Pancreas (tissue), 10 donors: Measurements from ENCODE around the gene PRKCA. TPM values are rescaled to one million over a fixed set of nuclear protein-coding genes. Genes with fewer than 3 reads are reported as not detected.
A peak's percentile ranks its signal among the peaks of the same experiment; 100 is the strongest.

ENCODE experiments used
- ATAC-seq, 4 donors: fragments of 200-7000 bp; cut with Tn5 transposase; one replicate each; pipeline versions ENCODE4 v1.8.0 to v1.9.1; 2020; ENCODE audit warnings: mild to moderate bottlenecking in 4 of 4, moderate library complexity in 4 of 4
- DNase-seq, 6 donors: peaks; one replicate each; pipeline ENCODE4 v3.0.0-alpha.2; 2020
- FAIRE-seq: peaks from 2 replicates; lab custom pipeline; 2012; peaks lifted over from hg19 to GRCh38; lab: Jason Lieb, UNC
- H3K27ac ChIP-seq, 4 donors: fragments of 200-600 bp; sonication (generic); 1 replicate in 3 of 4; 2 replicates in 1 of 4; pipeline versions ENCODE4 v1.5.0 to v1.8.0; 2020
- H3K27me3 ChIP-seq, 4 donors: fragments of 200-600 bp; one replicate each; pipeline ENCODE4 v1.8.0; 2021
- H3K36me3 ChIP-seq, 3 donors: fragments of 200-600 bp; sonication (generic) in 1 of 3; one replicate each; pipeline versions ENCODE4 v1.5.0 to v1.8.0; 2020 to 2021
- H3K4me1 ChIP-seq, 3 donors: fragments of 200-600 bp; one replicate each; pipeline ENCODE4 v1.8.0; 2021
- H3K4me3 ChIP-seq, 4 donors: fragments of 200-600 bp; sonication (generic) in 2 of 4; one replicate each; pipeline versions ENCODE4 v1.5.0 to v1.8.0; 2020 to 2021
- H3K9me3 ChIP-seq, 4 donors: fragments of 200-600 bp; one replicate each; pipeline ENCODE4 v1.8.0; 2021
- CTCF ChIP-seq, 4 donors: fragments of 200-600 bp; sonication (generic) in 3 of 4; IDR thresholded peaks; one replicate each; pipeline versions ENCODE4 v1.5.0 to v1.8.0; 2021; ENCODE audit warnings: antibody characterized with exemption in 4 of 4
- WGBS, 2 donors: extraction: QIAGEN DNeasy Blood & Tissue Kit; methylation state at CpG; one replicate each; pipeline ENCODE4 v1.1.7; 2013; 5-methylcytosine and 5-hydroxymethylcytosine counted together
- intact Hi-C, 3 donors: fragments of 100-400 bp; cut with DNase I; formaldehyde crosslinking; loops; one replicate each; pipeline versions ENCODE4 v1.11.1 to v1.14.2; 2022
- polyA plus RNA-seq, 2 donors: library from polyadenylated mRNA; stranded (reverse); fragments of 200-250 nt; gene quantifications; one replicate each; pipeline ENCODE4 v1.2.3, GENCODE V29; 2013
- total RNA-seq, 6 donors: library from RNA; stranded (reverse); fragmentation: NEBNext Ultra II Directional in 4 of 6; extraction: Animal tissue kit (Norgen Biotek cat#: 25700) in 4 of 6; gene quantifications; one replicate each; pipeline versions ENCODE4 v1.2.1 to v1.2.4, GENCODE V29; 2021 to 2023
- donor health status: healthy with polysubstance abuse.
- donor health status: DM: no; HTN: no; CAD: no; lungs with moderate emphysema.
- donor health status: DM: no; HTN: no; CAD: no.
- donor health status: control.
- donor health status: control.
- donor health status: Bipolar disorder and iron deficiency.
- donor health status: DM: yes; HTN: yes; CAD: no.
- donor health status: DM: no; HTN: no; CAD: no.
- donor health status: DM: no; HTN: no; CAD: no.
- donor health status: DM: yes; HTN: yes; CAD: no.

Gene PRKCA
- total and polyA plus RNA-seq, 8 donors: 3.5 to 22.3 (median 10.2) TPM

GRCh38 chr17:66435182-66435581, 132.8 kb downstream of the PRKCA start:
- no peaks in the 10 kb centered on the region for H3K9me3 ChIP-seq
- FAIRE-seq (no peak), ATAC-seq (no peak), DNase-seq (no peak)
- H3K4me3 ChIP-seq: no peak overlapping the region
- H3K4me1 ChIP-seq: no peaks in the 10 kb centered on the region
- intact Hi-C loops: loop anchor here in 1 of 3 donors (10.0 kb wide), 1 partner anchor 60 kb away; no protein-coding TSS in a partner anchor
- H3K27me3 ChIP-seq: no peaks in the 10 kb centered on the region
- no peaks in the 10 kb centered on the region for H3K36me3 ChIP-seq
- 94 to 97% methylated on average over 10 of the region's 10 CpGs for WGBS, 2 donors
- no peak overlapping the region for H3K27ac ChIP-seq
- TF ChIP-seq CTCF (IDR thresholded peaks at IDR 0.05): no peak

GRCh38 chr17:66436631-66437030, 134.2 kb downstream of the PRKCA start:
- H3K27me3 ChIP-seq: no peaks in the 10 kb centered on the region
- no peaks in the 10 kb centered on the region for H3K9me3 ChIP-seq
- intact Hi-C loops: loop anchor here in 1 of 3 donors (10.0 kb wide), 1 partner anchor 62 kb away; no protein-coding TSS in a partner anchor
- no peaks in the 10 kb centered on the region for H3K4me1 ChIP-seq
- FAIRE-seq: no peak
- no peak overlapping the region for H3K27ac ChIP-seq
- no peaks in the 10 kb centered on the region for H3K36me3 ChIP-seq
- DNase-seq: no peak
- WGBS, 2 donors: 89 to 94% methylated on average over 6 of the region's 6 CpGs
- H3K4me3 ChIP-seq: no peak overlapping the region
- no peak for TF ChIP-seq CTCF (IDR thresholded peaks at IDR 0.05)
- no peak for ATAC-seq

- FAIRE-seq: no peak
- intact Hi-C loops: loop anchor here in 1 of 3 donors (10.0 kb wide), 1 partner anchor 63 kb away; no protein-coding TSS in a partner anchor
These were observed 135.1 kb downstream of the PRKCA start for GRCh38 chr17:66437476-66438026.

GRCh38 chr17:66438101-66438500, 135.7 kb downstream of the PRKCA start:
- no peaks in the 10 kb centered on the region for H3K9me3 ChIP-seq
- no peak overlapping the region for H3K4me3 ChIP-seq
- FAIRE-seq (no peak), DNase-seq (no peak), ATAC-seq (peak in 1 of 4 donors; percentile 25)
- TF ChIP-seq CTCF (IDR thresholded peaks at IDR 0.05): no peak
- no peaks in the 10 kb centered on the region for H3K4me1 ChIP-seq
- intact Hi-C loops: loop anchor here in 1 of 3 donors (10.0 kb wide), 1 partner anchor 63 kb away; no protein-coding TSS in a partner anchor
- H3K27me3 ChIP-seq: no peaks in the 10 kb centered on the region
- no peak overlapping the region for H3K27ac ChIP-seq
- H3K36me3 ChIP-seq: no peaks in the 10 kb centered on the region
- WGBS, 2 donors: 88 to 91% methylated on average over 7 of the region's 7 CpGs

More at GRCh38 chr17:66437476-66438026, 135.1 kb downstream of the PRKCA start:
- 79 to 84% methylated on average over 5 of the region's 5 CpGs for WGBS, 2 donors
- TF ChIP-seq CTCF (IDR thresholded peaks at IDR 0.05): no peak
- Histone ChIP-seq H3K27ac (no peak overlapping the region), H3K27me3 (no peaks in the 10 kb centered on the region), H3K4me1 (no peaks in the 10 kb centered on the region), H3K36me3 (no peaks in the 10 kb centered on the region), H3K9me3 (no peaks in the 10 kb centered on the region), H3K4me3 (no peak overlapping the region)
- DNase-seq (no peak), ATAC-seq (no peak)

GRCh38 chr17:66441101-66441661, 138.8 kb downstream of the PRKCA start:
- no peak overlapping the region for H3K4me3 ChIP-seq
- FAIRE-seq: no peak
- intact Hi-C loops: no loop called here
- no peaks in the 10 kb centered on the region for H3K36me3 ChIP-seq
- no peaks in the 10 kb centered on the region for H3K4me1 ChIP-seq
- 63 to 66% methylated on average over 11 of the region's 11 CpGs for WGBS, 2 donors
- no peak for DNase-seq
- peak in 3 of 4 donors; percentile 14 to 34 (median 26) for ATAC-seq
- TF ChIP-seq CTCF (IDR thresholded peaks at IDR 0.05): no peak
- no peaks in the 10 kb centered on the region for H3K27me3 ChIP-seq
- H3K9me3 ChIP-seq: no peaks in the 10 kb centered on the region
- H3K27ac ChIP-seq: no peak overlapping the region
